HepG2 (cell line): ENCODE measurements around the gene DOCK4.

Source experiments
- CTCF ChIP-seq: sonication (generic); formaldehyde crosslinking; IDR thresholded peaks from 2 replicates; pipeline ENCODE4 v1.5.0; 2020; ENCODE audit warnings: mild to moderate bottlenecking, missing genetic modification reagents, moderate library complexity
- JUND ChIP-seq: sonication (generic); formaldehyde crosslinking; IDR thresholded peaks from 2 replicates; pipeline ENCODE4 v1.8.0; 2022; ENCODE audit warnings: mild to moderate bottlenecking, missing genetic modification reagents
- NBN ChIP-seq: fragments of 450-650 bp; conservative IDR thresholded peaks from 2 replicates; pipeline ENCODE4 v1.6.1; 2017
- NFE2L1 ChIP-seq: sonication (generic); formaldehyde crosslinking; IDR thresholded peaks from 2 replicates; pipeline ENCODE4 v1.4.0; 2020; ENCODE audit warnings: missing genetic modification reagents, mild to moderate bottlenecking, borderline replicate concordance
- POLR2AphosphoS5 ChIP-seq: IDR thresholded peaks from 2 replicates; pipeline ENCODE4 v1.6.1; 2012; ENCODE audit warnings: low read depth, low read length
- SAP130 ChIP-seq: IDR thresholded peaks from 2 replicates; pipeline ENCODE4 v1.6.1; 2016; ENCODE audit warnings: low read depth
- SNAPC2 ChIP-seq: sonication (generic); formaldehyde crosslinking; IDR thresholded peaks from 2 replicates; pipeline ENCODE4 v1.8.1; 2022; ENCODE audit warnings: mild to moderate bottlenecking, missing genetic modification reagents

- TF ChIP-seq CTCF, result no peak
- TF ChIP-seq SNAPC2, result no peak
- TF ChIP-seq SAP130 (CRISPR knock-in tag), result no peak
- no peak for TF ChIP-seq POLR2AphosphoS5
- TF ChIP-seq JUND, result no peak
- TF ChIP-seq NBN, result no peak
- TF ChIP-seq NFE2L1, result no peak
These were observed 431.0 kb downstream of the DOCK4 start for GRCh38 chr7:111775206-111775605.
